Ectodermal cell (in vitro differentiated cells): ENCODE measurements around the gene UBB. TPM values are rescaled to one million over a fixed set of nuclear protein-coding genes. Genes with fewer than 3 reads are reported as not detected.
A peak's percentile ranks its signal among the peaks of the same experiment; 100 is the strongest.

ENCODE experiments used
- H3K27ac ChIP-seq: 2 replicates; pipeline ENCODE4 v1.7.0; 2013; ENCODE audit warnings: mild to moderate bottlenecking, low read depth, low read length; ENCODE audit not compliant: insufficient read depth, poor library complexity, severe bottlenecking
- H3K27me3 ChIP-seq: 2 replicates; pipeline ENCODE4 v1.7.0; 2013; ENCODE audit warnings: mild to moderate bottlenecking, low read length; ENCODE audit not compliant: insufficient read depth, control insufficient read depth, poor library complexity, severe bottlenecking
- H3K36me3 ChIP-seq: one replicate; pipeline ENCODE4 v1.7.0; 2013; ENCODE audit warnings: low read length; ENCODE audit not compliant: control insufficient read depth, insufficient read depth
- H3K4me1 ChIP-seq: one replicate; pipeline ENCODE4 v1.7.0; 2013; ENCODE audit warnings: low read length; ENCODE audit not compliant: control insufficient read depth, insufficient read depth
- H3K4me3 ChIP-seq: 2 replicates; pipeline ENCODE4 v1.7.0; 2013; ENCODE audit warnings: low read depth, low read length, control low read depth; ENCODE audit not compliant: insufficient read depth
- H3K9me3 ChIP-seq: 2 replicates; pipeline ENCODE4 v1.7.0; 2013; ENCODE audit warnings: mild to moderate bottlenecking, low read length, moderate library complexity; ENCODE audit not compliant: control insufficient read depth
- WGBS, 2 experiments: methylation state at CpG; one replicate each; pipeline ENCODE4 v1.1.7; 2013; ENCODE audit warnings: missing lambda C conversion rate in 2 of 2; 5-methylcytosine and 5-hydroxymethylcytosine counted together
- polyA plus RNA-seq, 4 experiments: library from polyadenylated mRNA; stranded (reverse); fragments of 50-300 nt; gene quantifications; one replicate each; pipeline ENCODE4 v1.2.3, GENCODE V29; 2013

UBB gene
- 1,913 TPM for polyA plus RNA-seq (2013, experiment 1 of 4)
- polyA plus RNA-seq (2013, experiment 2 of 4): 1,887 TPM
- polyA plus RNA-seq (2013, experiment 3 of 4): 2,235 TPM
- 2,415 TPM for polyA plus RNA-seq (2013, experiment 4 of 4)

DNA sequence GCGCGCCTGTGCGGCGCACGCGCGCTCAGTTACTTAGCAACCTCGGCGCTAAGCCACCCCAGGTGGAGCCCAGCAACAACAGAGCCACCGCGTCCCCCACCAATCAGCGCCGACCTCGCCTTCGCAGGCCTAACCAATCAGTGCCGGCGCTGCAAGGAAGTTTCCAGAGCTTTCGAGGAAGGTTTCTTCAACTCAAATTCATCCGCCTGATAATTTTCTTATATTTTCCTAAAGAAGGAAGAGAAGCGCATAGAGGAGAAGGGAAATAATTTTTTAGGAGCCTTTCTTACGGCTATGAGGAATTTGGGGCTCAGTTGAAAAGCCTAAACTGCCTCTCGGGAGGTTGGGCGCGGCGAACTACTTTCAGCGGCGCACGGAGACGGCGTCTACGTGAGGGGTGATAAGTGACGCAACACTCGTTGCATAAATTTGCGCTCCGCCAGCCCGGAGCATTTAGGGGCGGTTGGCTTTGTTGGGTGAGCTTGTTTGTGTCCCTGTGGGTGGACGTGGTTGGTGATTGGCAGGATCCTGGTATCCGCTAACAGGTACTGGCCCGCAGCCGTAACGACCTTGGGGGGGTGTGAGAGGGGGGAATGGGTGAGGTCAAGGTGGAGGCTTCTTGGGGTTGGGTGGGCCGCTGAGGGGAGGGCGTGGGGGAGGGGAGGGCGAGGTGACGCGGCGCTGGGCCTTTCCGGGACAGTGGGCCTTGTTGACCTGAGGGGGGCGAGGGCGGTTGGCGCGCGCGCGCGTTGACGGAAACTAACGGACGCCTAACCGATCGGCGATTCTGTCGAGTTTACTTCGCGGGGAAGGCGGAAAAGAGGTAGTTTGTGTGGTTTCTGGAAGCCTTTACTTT is at the start of gene UBB:
Gene UBB (plus strand): TSS at position 452 of the 856 bp plus-strand sequence. CDS start 817 bp downstream, outside the sequence.
- Histone ChIP-seq H3K9me3 (no peaks in the 10 kb centered on the region), H3K36me3 (peaks cover 10% of the 10 kb centered on the region), H3K4me3 (peak within 1 kb of the TSS; percentile 75), H3K27ac (peak within 1 kb of the TSS; percentile 97), H3K27me3 (no peaks in the 10 kb centered on the region), H3K4me1 (peaks cover 8% of the 10 kb centered on the region)
- WGBS, 2 experiments: 0 to 1% methylated on average over 66 to 67 of the region's 67 CpGs

GRCh38 chr17:16338391-16338790 is 42.5 kb upstream of the UBB start:
- Histone ChIP-seq H3K4me1 (no peaks in the 10 kb centered on the region), H3K27me3 (no peaks in the 10 kb centered on the region), H3K36me3 (peaks cover 11% of the 10 kb centered on the region), H3K9me3 (no peaks in the 10 kb centered on the region), H3K4me3 (no peak overlapping the region), H3K27ac (no peak overlapping the region)
- WGBS, 2 experiments: 95 to 99% methylated on average over 2 to 3 of the region's 3 CpGs

DNA sequence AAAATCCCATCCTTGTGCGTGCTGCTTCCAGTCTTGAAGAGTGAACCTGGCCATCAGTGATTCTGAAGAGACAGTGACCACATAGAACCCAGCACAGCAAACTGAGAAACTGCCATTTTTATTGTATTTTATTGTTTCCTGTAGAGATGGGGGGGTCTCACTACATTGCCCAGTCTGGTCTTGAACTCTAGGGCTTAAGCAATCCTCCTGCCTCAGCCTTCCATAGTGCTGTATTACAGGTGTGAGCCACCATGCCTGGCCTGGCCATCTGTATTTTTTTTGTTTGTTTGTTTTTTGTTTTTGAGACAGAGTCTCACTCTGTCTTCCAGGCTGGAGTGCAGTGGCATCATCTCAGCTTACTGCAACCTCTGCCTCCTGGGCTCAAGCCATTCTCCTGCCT is 41.5 kb upstream of the UBB start:
- peaks cover 16% of the 10 kb centered on the region for H3K36me3 ChIP-seq
- H3K9me3 ChIP-seq: no peaks in the 10 kb centered on the region
- H3K4me1 ChIP-seq: no peaks in the 10 kb centered on the region
- no peaks in the 10 kb centered on the region for H3K27me3 ChIP-seq
- H3K4me3 ChIP-seq: no peak overlapping the region
- 100% methylated on average over 1 of the region's 1 CpG for WGBS, 2 experiments
- no peak overlapping the region for H3K27ac ChIP-seq

GRCh38 chr17:16339959-16340358 is 40.9 kb upstream of the UBB start:
- Histone ChIP-seq H3K4me1 (no peaks in the 10 kb centered on the region), H3K4me3 (no peak overlapping the region), H3K27ac (no peak overlapping the region), H3K9me3 (no peaks in the 10 kb centered on the region), H3K27me3 (no peaks in the 10 kb centered on the region), H3K36me3 (peaks cover 18% of the 10 kb centered on the region)
- WGBS, 2 experiments: 86 to 90% methylated on average over 1 of the region's 1 CpG

DNA sequence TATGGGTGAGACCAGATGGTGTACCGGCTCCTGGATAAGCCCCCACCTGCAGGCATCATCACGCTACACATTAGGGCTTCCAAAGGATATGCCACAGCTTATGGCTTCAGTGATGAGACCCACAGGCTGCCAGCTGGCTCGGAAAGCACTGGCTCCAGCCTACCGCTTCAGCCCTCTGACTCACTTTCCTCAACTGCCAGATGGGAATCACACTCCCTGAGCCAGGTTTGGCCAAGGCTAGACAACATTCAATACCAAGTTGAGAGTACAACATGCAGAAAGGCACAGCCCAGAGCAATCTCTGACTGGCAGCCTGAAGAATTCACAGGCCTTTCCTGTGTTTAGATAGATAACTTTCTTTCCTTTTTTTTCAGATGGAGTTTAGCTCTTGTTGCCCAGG is 37.9 kb upstream of the UBB start:
- Histone ChIP-seq H3K36me3 (peaks cover 26% of the 10 kb centered on the region), H3K27ac (no peak overlapping the region), H3K9me3 (no peaks in the 10 kb centered on the region), H3K4me3 (no peak overlapping the region), H3K27me3 (no peaks in the 10 kb centered on the region), H3K4me1 (no peaks in the 10 kb centered on the region)
- WGBS, 2 experiments: 95 to 97% methylated on average over 4 of the region's 4 CpGs

DNA sequence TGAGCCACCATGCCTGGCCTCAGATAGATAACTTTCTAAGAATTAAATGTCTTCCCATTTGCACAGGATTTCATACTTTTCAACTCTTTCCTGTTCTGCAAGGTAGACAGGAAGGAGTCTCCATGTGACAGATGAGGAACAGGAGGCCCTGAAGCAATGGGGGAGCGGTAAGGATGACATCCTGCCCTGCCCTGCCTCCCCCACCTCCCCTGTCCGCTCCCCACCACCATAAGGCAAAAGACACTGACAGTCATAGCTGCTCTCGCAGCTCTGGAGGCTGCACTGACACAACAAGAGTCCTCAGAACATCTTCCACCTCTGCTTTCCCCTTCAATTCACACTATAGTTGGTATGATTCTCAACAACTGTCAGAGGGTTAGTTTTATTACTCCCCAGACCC is 37.3 kb upstream of the UBB start:
- Histone ChIP-seq H3K4me1 (no peaks in the 10 kb centered on the region), H3K9me3 (no peaks in the 10 kb centered on the region), H3K36me3 (peaks cover 31% of the 10 kb centered on the region), H3K4me3 (no peak overlapping the region), H3K27ac (no peak overlapping the region), H3K27me3 (no peaks in the 10 kb centered on the region)
- 96% methylated on average over 3 of the region's 3 CpGs for WGBS, 2 experiments

- Histone ChIP-seq H3K36me3 (peaks cover 43% of the 10 kb centered on the region), H3K27me3 (no peaks in the 10 kb centered on the region), H3K4me3 (no peak overlapping the region), H3K4me1 (no peaks in the 10 kb centered on the region), H3K27ac (no peak overlapping the region), H3K9me3 (no peaks in the 10 kb centered on the region)
- 94% methylated on average over 5 of the region's 5 CpGs for WGBS, 2 experiments
Observed at GRCh38 chr17:16345565-16345964, 35.3 kb upstream of the UBB start.

GRCh38 chr17:16346721-16347271 is 34.1 kb upstream of the UBB start:
- Histone ChIP-seq H3K4me3 (no peak overlapping the region), H3K9me3 (no peaks in the 10 kb centered on the region), H3K36me3 (peaks cover 43% of the 10 kb centered on the region), H3K27ac (no peak overlapping the region), H3K4me1 (no peaks in the 10 kb centered on the region), H3K27me3 (no peaks in the 10 kb centered on the region)
- 92 to 97% methylated on average over 6 of the region's 6 CpGs for WGBS, 2 experiments

GRCh38 chr17:16348586-16348985 is 32.3 kb upstream of the UBB start:
- WGBS, 2 experiments: 95 to 98% methylated on average over 6 of the region's 6 CpGs
- Histone ChIP-seq H3K4me3 (no peak overlapping the region), H3K36me3 (peaks cover 33% of the 10 kb centered on the region), H3K9me3 (no peaks in the 10 kb centered on the region), H3K27ac (no peak overlapping the region), H3K27me3 (no peaks in the 10 kb centered on the region), H3K4me1 (no peaks in the 10 kb centered on the region)

GRCh38 chr17:16349431-16349830 is 31.5 kb upstream of the UBB start:
- no peak overlapping the region for H3K27ac ChIP-seq
- peaks cover 27% of the 10 kb centered on the region for H3K36me3 ChIP-seq
- no peak overlapping the region for H3K4me3 ChIP-seq
- no peaks in the 10 kb centered on the region for H3K9me3 ChIP-seq
- H3K4me1 ChIP-seq: no peaks in the 10 kb centered on the region
- 91 to 94% methylated on average over 5 of the region's 5 CpGs for WGBS, 2 experiments
- no peaks in the 10 kb centered on the region for H3K27me3 ChIP-seq
